ENCODE results near the gene ZEB2.

DNA sequence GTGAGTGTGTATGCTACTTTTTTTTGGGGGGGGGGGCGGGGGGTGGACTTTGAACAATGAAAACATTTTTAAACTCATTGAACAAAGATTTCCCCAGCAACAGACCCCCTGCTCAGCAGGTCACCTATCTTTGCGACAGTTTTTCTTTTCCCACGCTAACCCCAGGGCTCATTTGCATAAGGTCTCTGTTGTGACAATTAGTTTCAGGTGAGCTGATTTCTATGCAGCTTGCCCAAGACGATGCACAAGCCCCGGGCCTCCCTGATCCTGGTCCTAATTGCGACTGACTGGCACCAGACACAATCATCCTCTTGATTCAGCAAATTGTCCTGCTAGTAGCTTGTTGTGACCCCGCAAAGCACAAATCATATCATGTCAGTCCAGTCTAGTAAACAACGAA, 40.3 kb downstream of the ZEB2 start:
- TF ChIP-seq, protein P1, sequence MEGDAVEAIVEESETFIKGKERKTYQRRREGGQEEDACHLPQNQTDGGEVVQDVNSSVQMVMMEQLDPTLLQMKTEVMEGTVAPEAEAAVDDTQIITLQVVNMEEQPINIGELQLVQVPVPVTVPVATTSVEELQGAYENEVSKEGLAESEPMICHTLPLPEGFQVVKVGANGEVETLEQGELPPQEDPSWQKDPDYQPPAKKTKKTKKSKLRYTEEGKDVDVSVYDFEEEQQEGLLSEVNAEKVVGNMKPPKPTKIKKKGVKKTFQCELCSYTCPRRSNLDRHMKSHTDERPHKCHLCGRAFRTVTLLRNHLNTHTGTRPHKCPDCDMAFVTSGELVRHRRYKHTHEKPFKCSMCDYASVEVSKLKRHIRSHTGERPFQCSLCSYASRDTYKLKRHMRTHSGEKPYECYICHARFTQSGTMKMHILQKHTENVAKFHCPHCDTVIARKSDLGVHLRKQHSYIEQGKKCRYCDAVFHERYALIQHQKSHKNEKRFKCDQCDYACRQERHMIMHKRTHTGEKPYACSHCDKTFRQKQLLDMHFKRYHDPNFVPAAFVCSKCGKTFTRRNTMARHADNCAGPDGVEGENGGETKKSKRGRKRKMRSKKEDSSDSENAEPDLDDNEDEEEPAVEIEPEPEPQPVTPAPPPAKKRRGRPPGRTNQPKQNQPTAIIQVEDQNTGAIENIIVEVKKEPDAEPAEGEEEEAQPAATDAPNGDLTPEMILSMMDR (IDR thresholded peaks at IDR 0.05; ENCODE audit: low read depth, low read length, poor library complexity, severe bottlenecking), result no peak
- no peak for TF ChIP-seq EZH2phosphoT487 (IDR thresholded peaks at IDR 0.05; ENCODE audit: borderline replicate concordance, low read length)
